GM12878 (cell line): ENCODE measurements around the gene ZNF483. TPM values are rescaled to one million over a fixed set of nuclear protein-coding genes. Genes with fewer than 3 reads are reported as not detected.

ENCODE experiments used
- CEBPB ChIP-seq, 2 experiments: fragments of 150-350 bp in 1 of 2; IDR thresholded peaks; 2 replicates each; pipeline ENCODE4 v1.6.1; 2012 to 2014; ENCODE audit warnings: low read depth in 2 of 2, low read length in 2 of 2, borderline replicate concordance in 1 of 2, inconsistent platforms in 1 of 2
- KDM1A ChIP-seq: fragments of 200-600 bp; sonication (generic); IDR thresholded peaks from 2 replicates; pipeline ENCODE4 v1.6.1; 2016; ENCODE audit warnings: borderline replicate concordance
- NFYA ChIP-seq: IDR thresholded peaks from 2 replicates; pipeline ENCODE4 v1.6.1; 2011; ENCODE audit warnings: low read depth, mild to moderate bottlenecking, low read length, improper control_type of control experiment, borderline replicate concordance
- SMAD1 ChIP-seq: fragments of 450-650 bp; IDR thresholded peaks from 2 replicates; pipeline ENCODE4 v1.6.1; 2018; ENCODE audit warnings: mild to moderate bottlenecking, low read depth; ENCODE audit not compliant: partially characterized antibody
- ZNF207 ChIP-seq: fragments of 450-650 bp; IDR thresholded peaks from 2 replicates; pipeline ENCODE4 v1.6.1; 2014; ENCODE audit warnings: antibody characterized with exemption, mild to moderate bottlenecking, borderline replicate concordance
- polyA plus RNA-seq, 11 experiments: library from polyadenylated mRNA; depleted of rRNA in 4 of 11; unstranded in 6 of 11; stranded (reverse) in 5 of 11; fragments of >200 nt; fragmentation: Nextera tagmentation in 4 of 11; fragmentation: Illumina TruSeq in 1 of 11; extraction: Ambion mirVana in 4 of 11; extraction: Trizol in 1 of 11; gene quantifications; 1 replicate in 1 of 11; 2 replicates in 10 of 11; pipeline versions ENCODE4 v1.2.1 to v1.2.3, GENCODE V29; 2011 to 2016; ENCODE audit warnings: inconsistent platforms in 2 of 11, missing spikeins in 2 of 11, low read depth in 1 of 11
- total RNA-seq, 4 experiments: library from RNA; depleted of rRNA in 3 of 4; stranded (reverse); fragments of >200 nt in 3 of 4; fragmentation: Illumina TruSeq in 1 of 4; extraction: Trizol in 1 of 4; gene quantifications; 2 replicates each; pipeline versions ENCODE4 v1.2.1 to v1.2.3, GENCODE V29; 2013 to 2021
- TF ChIP-seq, protein P1 (sequence below): IDR thresholded peaks from 2 replicates; pipeline ENCODE4 v1.6.1; 2012; ENCODE audit warnings: improper control_type of control experiment, low read depth, low read length; ENCODE audit not compliant: insufficient replicate concordance
- TF ChIP-seq, protein P2 (sequence below), 3 experiments: IDR thresholded peaks in 2 of 3; conservative IDR thresholded peaks in 1 of 3; 2 replicates each; pipeline ENCODE4 v1.5.1; 2011; ENCODE audit warnings: low read depth in 3 of 3, low read length in 3 of 3, mild to moderate bottlenecking in 3 of 3, control low read depth in 2 of 3, moderate library complexity in 2 of 3, inconsistent platforms in 1 of 3, mixed read lengths in 1 of 3; ENCODE audit not compliant: control insufficient read depth in 2 of 3, insufficient read depth in 1 of 3; ENCODE audit errors: extremely low read depth in 1 of 3

Gene ZNF483
- total and polyA plus RNA-seq, 10 of the 15 experiments (the other 5 are each of a cell fraction or from before 2014, with no cell fraction given): 0.03 to 0.76 (median 0.26) TPM; not detected in 1

DNA sequence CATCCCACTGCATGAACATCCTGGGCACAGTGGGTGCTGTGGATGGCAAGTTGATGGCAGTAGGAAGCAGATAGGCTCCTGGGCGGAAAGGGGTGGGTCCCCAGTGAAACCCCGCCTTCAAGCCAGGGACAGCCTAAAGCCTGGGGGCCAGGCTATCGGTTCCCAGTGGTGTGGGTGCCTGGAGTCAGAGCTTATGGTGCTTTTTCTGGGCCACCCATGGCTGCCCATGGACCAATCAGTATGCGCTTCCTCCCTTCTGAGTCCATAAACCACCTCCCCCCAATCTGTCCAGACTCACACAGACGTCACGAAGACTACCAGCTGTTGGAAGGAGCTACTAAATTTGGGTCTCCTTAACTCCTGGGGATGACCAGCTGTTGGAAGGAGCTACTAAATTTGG lies 23.3 kb upstream of the ZNF483 start (continued):
- TF ChIP-seq SMAD1: no peak
- no peak for TF ChIP-seq KDM1A
- TF ChIP-seq, protein P1, sequence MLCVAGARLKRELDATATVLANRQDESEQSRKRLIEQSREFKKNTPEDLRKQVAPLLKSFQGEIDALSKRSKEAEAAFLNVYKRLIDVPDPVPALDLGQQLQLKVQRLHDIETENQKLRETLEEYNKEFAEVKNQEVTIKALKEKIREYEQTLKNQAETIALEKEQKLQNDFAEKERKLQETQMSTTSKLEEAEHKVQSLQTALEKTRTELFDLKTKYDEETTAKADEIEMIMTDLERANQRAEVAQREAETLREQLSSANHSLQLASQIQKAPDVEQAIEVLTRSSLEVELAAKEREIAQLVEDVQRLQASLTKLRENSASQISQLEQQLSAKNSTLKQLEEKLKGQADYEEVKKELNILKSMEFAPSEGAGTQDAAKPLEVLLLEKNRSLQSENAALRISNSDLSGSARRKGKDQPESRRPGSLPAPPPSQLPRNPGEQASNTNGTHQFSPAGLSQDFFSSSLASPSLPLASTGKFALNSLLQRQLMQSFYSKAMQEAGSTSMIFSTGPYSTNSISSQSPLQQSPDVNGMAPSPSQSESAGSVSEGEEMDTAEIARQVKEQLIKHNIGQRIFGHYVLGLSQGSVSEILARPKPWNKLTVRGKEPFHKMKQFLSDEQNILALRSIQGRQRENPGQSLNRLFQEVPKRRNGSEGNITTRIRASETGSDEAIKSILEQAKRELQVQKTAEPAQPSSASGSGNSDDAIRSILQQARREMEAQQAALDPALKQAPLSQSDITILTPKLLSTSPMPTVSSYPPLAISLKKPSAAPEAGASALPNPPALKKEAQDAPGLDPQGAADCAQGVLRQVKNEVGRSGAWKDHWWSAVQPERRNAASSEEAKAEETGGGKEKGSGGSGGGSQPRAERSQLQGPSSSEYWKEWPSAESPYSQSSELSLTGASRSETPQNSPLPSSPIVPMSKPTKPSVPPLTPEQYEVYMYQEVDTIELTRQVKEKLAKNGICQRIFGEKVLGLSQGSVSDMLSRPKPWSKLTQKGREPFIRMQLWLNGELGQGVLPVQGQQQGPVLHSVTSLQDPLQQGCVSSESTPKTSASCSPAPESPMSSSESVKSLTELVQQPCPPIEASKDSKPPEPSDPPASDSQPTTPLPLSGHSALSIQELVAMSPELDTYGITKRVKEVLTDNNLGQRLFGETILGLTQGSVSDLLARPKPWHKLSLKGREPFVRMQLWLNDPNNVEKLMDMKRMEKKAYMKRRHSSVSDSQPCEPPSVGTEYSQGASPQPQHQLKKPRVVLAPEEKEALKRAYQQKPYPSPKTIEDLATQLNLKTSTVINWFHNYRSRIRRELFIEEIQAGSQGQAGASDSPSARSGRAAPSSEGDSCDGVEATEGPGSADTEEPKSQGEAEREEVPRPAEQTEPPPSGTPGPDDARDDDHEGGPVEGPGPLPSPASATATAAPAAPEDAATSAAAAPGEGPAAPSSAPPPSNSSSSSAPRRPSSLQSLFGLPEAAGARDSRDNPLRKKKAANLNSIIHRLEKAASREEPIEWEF: no peak
- TF ChIP-seq, protein P2, sequence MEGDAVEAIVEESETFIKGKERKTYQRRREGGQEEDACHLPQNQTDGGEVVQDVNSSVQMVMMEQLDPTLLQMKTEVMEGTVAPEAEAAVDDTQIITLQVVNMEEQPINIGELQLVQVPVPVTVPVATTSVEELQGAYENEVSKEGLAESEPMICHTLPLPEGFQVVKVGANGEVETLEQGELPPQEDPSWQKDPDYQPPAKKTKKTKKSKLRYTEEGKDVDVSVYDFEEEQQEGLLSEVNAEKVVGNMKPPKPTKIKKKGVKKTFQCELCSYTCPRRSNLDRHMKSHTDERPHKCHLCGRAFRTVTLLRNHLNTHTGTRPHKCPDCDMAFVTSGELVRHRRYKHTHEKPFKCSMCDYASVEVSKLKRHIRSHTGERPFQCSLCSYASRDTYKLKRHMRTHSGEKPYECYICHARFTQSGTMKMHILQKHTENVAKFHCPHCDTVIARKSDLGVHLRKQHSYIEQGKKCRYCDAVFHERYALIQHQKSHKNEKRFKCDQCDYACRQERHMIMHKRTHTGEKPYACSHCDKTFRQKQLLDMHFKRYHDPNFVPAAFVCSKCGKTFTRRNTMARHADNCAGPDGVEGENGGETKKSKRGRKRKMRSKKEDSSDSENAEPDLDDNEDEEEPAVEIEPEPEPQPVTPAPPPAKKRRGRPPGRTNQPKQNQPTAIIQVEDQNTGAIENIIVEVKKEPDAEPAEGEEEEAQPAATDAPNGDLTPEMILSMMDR (IDR thresholded peaks at IDR 0.05 in 2 of 3, conservative IDR thresholded peaks at IDR 0.05 in 1 of 3; ENCODE audit: control insufficient read depth in 2 of 3, extremely low read depth in 1 of 3, insufficient read depth in 1 of 3, low read depth in 3 of 3, low read length in 3 of 3): no peak
- TF ChIP-seq CEBPB (IDR thresholded peaks at IDR 0.05; ENCODE audit: borderline replicate concordance in 1 of 2, low read depth in 2 of 2, low read length in 2 of 2): no peak
- TF ChIP-seq NFYA: no peak
- no peak for TF ChIP-seq ZNF207
